H9 (cell line): ENCODE data around the gene SRRM3. TPM values are rescaled to one million over a fixed set of nuclear protein-coding genes. Genes with fewer than 3 reads are reported as not detected.
"Not testable (repeated sequence)": the region's sequence is repeated elsewhere in the genome, so short reads cannot be mapped to it uniquely, and the experiment has no call there.

Source experiments
- DNase-seq: peaks from one replicate; pipeline ENCODE4 v3.0.0-alpha.2; 2017
- H2AFZ ChIP-seq: one replicate; pipeline ENCODE4 v1.6.1; 2013; ENCODE audit warnings: mild to moderate bottlenecking, low read length, control low read depth, moderate library complexity
- H2AK5ac ChIP-seq: 2 replicates; pipeline ENCODE4 v1.6.1; 2013; ENCODE audit warnings: low read length, control low read depth, mixed read lengths; ENCODE audit not compliant: insufficient read length
- H2BK120ac ChIP-seq: one replicate; pipeline ENCODE4 v1.6.1; 2013; ENCODE audit warnings: low read depth, mild to moderate bottlenecking, low read length, control low read depth, inconsistent platforms; ENCODE audit not compliant: poor library complexity, severe bottlenecking
- H2BK12ac ChIP-seq: 2 replicates; pipeline ENCODE4 v1.6.1; 2013; ENCODE audit warnings: low read length, control low read depth, mixed read lengths, low read depth; ENCODE audit not compliant: insufficient read length
- H2BK15ac ChIP-seq: 2 replicates; pipeline ENCODE4 v1.6.1; 2013; ENCODE audit warnings: low read depth, low read length, control low read depth
- H2BK20ac ChIP-seq: one replicate; pipeline ENCODE4 v1.6.1; 2013; ENCODE audit warnings: low read depth, mild to moderate bottlenecking, low read length, control low read depth, inconsistent platforms; ENCODE audit not compliant: poor library complexity, severe bottlenecking
- H2BK5ac ChIP-seq: 2 replicates; pipeline ENCODE4 v1.6.1; 2013; ENCODE audit warnings: low read length, control low read depth, mixed read lengths; ENCODE audit not compliant: insufficient read length
- H3K14ac ChIP-seq: 2 replicates; pipeline ENCODE4 v1.6.1; 2013; ENCODE audit warnings: low read length, control low read depth; ENCODE audit not compliant: insufficient read depth
- H3K18ac ChIP-seq: 2 replicates; pipeline ENCODE4 v1.6.1; 2013; ENCODE audit warnings: low read depth, mild to moderate bottlenecking, mixed read lengths, low read length, control low read depth; ENCODE audit not compliant: insufficient read length
- H3K23ac ChIP-seq: 2 replicates; pipeline ENCODE4 v1.6.1; 2013; ENCODE audit warnings: low read length, control low read depth, mixed read lengths, low read depth; ENCODE audit not compliant: insufficient read length
- H3K23me2 ChIP-seq: 2 replicates; pipeline ENCODE4 v1.6.1; 2013; ENCODE audit warnings: low read depth, mild to moderate bottlenecking, mixed read lengths, low read length, control low read depth; ENCODE audit not compliant: insufficient read length, poor library complexity, severe bottlenecking
- H3K27ac ChIP-seq: 2 replicates; pipeline ENCODE4 v1.5.1; 2013; ENCODE audit warnings: low read length, control low read depth, mixed read lengths, low read depth; ENCODE audit not compliant: insufficient read length
- H3K27me3 ChIP-seq: 2 replicates; pipeline ENCODE4 v1.6.1; 2013; ENCODE audit warnings: low read length, control low read depth, inconsistent platforms; ENCODE audit not compliant: insufficient read depth
- H3K4ac ChIP-seq: 2 replicates; pipeline ENCODE4 v1.6.1; 2013; ENCODE audit warnings: low read depth, mild to moderate bottlenecking, control low read depth, inconsistent platforms, low read length, moderate library complexity
- H3K4me1 ChIP-seq: 2 replicates; pipeline ENCODE4 v1.6.1; 2013; ENCODE audit warnings: low read length, control low read depth, inconsistent platforms; ENCODE audit not compliant: insufficient read depth
- H3K4me2 ChIP-seq: 2 replicates; pipeline ENCODE4 v1.6.1; 2013; ENCODE audit warnings: low read length, control low read depth, mixed read lengths; ENCODE audit not compliant: insufficient read length, insufficient read depth
- H3K56ac ChIP-seq: 2 replicates; pipeline ENCODE4 v1.6.1; 2013; ENCODE audit warnings: low read depth, mild to moderate bottlenecking, mixed read lengths, low read length, control low read depth; ENCODE audit not compliant: insufficient read length
- H3K79me1 ChIP-seq: 2 replicates; pipeline ENCODE4 v1.6.1; 2013; ENCODE audit warnings: low read depth, mild to moderate bottlenecking, moderate library complexity, low read length, control low read depth, inconsistent platforms; ENCODE audit not compliant: insufficient read depth, poor library complexity, severe bottlenecking
- H3K79me2 ChIP-seq: 2 replicates; pipeline ENCODE4 v1.6.1; 2013; ENCODE audit warnings: low read length, control low read depth, inconsistent platforms; ENCODE audit not compliant: insufficient read depth
- H3K9ac ChIP-seq: 2 replicates; pipeline ENCODE4 v1.6.1; 2013; ENCODE audit warnings: low read length, control low read depth, mixed read lengths; ENCODE audit not compliant: insufficient read length; ENCODE audit errors: extremely low read depth
- H3K9me3 ChIP-seq: one replicate; pipeline ENCODE4 v1.6.1; 2013; ENCODE audit warnings: low read depth, low read length, inconsistent platforms; ENCODE audit not compliant: control insufficient read depth
- H3T11ph ChIP-seq: one replicate; pipeline ENCODE4 v1.6.1; 2013; ENCODE audit warnings: mild to moderate bottlenecking, low read length, control low read depth, inconsistent platforms
- H4K20me1 ChIP-seq: one replicate; pipeline ENCODE4 v1.6.1; 2013; ENCODE audit not compliant: control insufficient read depth, insufficient read length, insufficient read depth
- H4K5ac ChIP-seq: 2 replicates; pipeline ENCODE4 v1.6.1; 2013; ENCODE audit warnings: low read depth, mild to moderate bottlenecking, mixed read lengths, low read length, control low read depth; ENCODE audit not compliant: insufficient read length
- H4K8ac ChIP-seq: replicated peaks from 2 replicates; pipeline ENCODE4 v1.6.1; 2013; ENCODE audit warnings: low read length, control low read depth, mixed read lengths, low read depth; ENCODE audit not compliant: insufficient read length
- H4K91ac ChIP-seq: 2 replicates; pipeline ENCODE4 v1.6.1; 2013; ENCODE audit warnings: low read depth, mild to moderate bottlenecking, moderate library complexity, mixed read lengths, low read length, control low read depth; ENCODE audit not compliant: insufficient read length
- H3K27ac Mint-ChIP-seq, 3 experiments: 2 replicates in 2 of 3; 3 replicates in 1 of 3; pipeline ENCODE4 v1.8.0; 2020 to 2021; ENCODE audit warnings: mixed read lengths in 3 of 3, mild to moderate bottlenecking in 1 of 3, moderate library complexity in 1 of 3
- H3K27me3 Mint-ChIP-seq: 2 replicates; pipeline ENCODE4 v1.8.0; 2021; ENCODE audit warnings: low read depth, mild to moderate bottlenecking, moderate library complexity, mixed read lengths
- H3K36me3 Mint-ChIP-seq, 3 experiments: 2 replicates in 2 of 3; 3 replicates in 1 of 3; pipeline ENCODE4 v1.8.0; 2020 to 2021; ENCODE audit warnings: low read depth in 3 of 3, mixed read lengths in 3 of 3; ENCODE audit not compliant: insufficient read depth in 1 of 3
- H3K4me1 Mint-ChIP-seq, 2 experiments: 2 replicates each; pipeline ENCODE4 v1.8.0; 2020; ENCODE audit warnings: mixed read lengths in 2 of 2
- H3K4me3 Mint-ChIP-seq, 2 experiments: 2 replicates in 1 of 2; 3 replicates in 1 of 2; pipeline ENCODE4 v1.8.0; 2020 to 2021; ENCODE audit warnings: mild to moderate bottlenecking in 2 of 2, mixed read lengths in 2 of 2, moderate library complexity in 1 of 2
- H3K9me3 Mint-ChIP-seq, 2 experiments: 2 replicates in 1 of 2; 3 replicates in 1 of 2; pipeline ENCODE4 v1.8.0; 2020; ENCODE audit warnings: mild to moderate bottlenecking in 2 of 2, mixed read lengths in 2 of 2, moderate library complexity in 1 of 2
- CTCF ChIP-seq: fragments of 200-600 bp; sonication (generic); conservative IDR thresholded peaks from 3 replicates; pipeline ENCODE4 v1.8.0; 2021; ENCODE audit warnings: antibody characterized with exemption, mild to moderate bottlenecking
- WGBS: extraction: QIAGEN DNeasy Blood & Tissue Kit; methylation state at CpG from one replicate; pipeline ENCODE4 v1.1.7; 2013; ENCODE audit warnings: missing lambda C conversion rate, low lambda C conversion rate, mixed read lengths; ENCODE audit not compliant: insufficient read length; ENCODE audit errors: extremely low coverage; 5-methylcytosine and 5-hydroxymethylcytosine counted together
- total RNA-seq: library from RNA; stranded (reverse); gene quantifications from 2 replicates; pipeline ENCODE4 v1.2.1, GENCODE V29; 2021

Gene SRRM3
- total RNA-seq, 1 experiment from 2014 or later, result 11.0 TPM

- peak overlapping the region; percentile 28 to 92 (median 81); a peak in 3 of 7 replicates for H3K27ac Mint-ChIP-seq
These were observed 90.5 kb downstream of the SRRM3 start for GRCh38 chr7:76292213-76292573.

GRCh38 chr7:76292911-76293310 is 91.2 kb downstream of the SRRM3 start:
- not testable (repeated sequence) for H3T11ph ChIP-seq, H2AK5ac ChIP-seq, H3K27me3 Mint-ChIP-seq, H3K79me2 ChIP-seq, H2BK5ac ChIP-seq, DNase-seq, H3K4me2 ChIP-seq, H2BK20ac ChIP-seq, H2BK12ac ChIP-seq, H4K8ac ChIP-seq, H3K27ac Mint-ChIP-seq, H3K27me3 ChIP-seq, H4K20me1 ChIP-seq, H3K36me3 Mint-ChIP-seq, H3K14ac ChIP-seq, H3K9ac ChIP-seq, H3K56ac ChIP-seq, H3K4me1 ChIP-seq, H3K4ac ChIP-seq, H4K5ac ChIP-seq, H4K91ac ChIP-seq, H3K27ac ChIP-seq, H3K9me3 ChIP-seq, H2AFZ ChIP-seq, H3K23me2 ChIP-seq, H3K23ac ChIP-seq, H2BK120ac ChIP-seq, H3K9me3 Mint-ChIP-seq, H3K18ac ChIP-seq, H3K4me3 Mint-ChIP-seq, H3K79me1 ChIP-seq, H2BK15ac ChIP-seq
- peaks cover 25 to 41% of the 10 kb centered on the region in 2 experiments for H3K4me1 Mint-ChIP-seq
- no CpG with 5 or more reads among the region's 5 CpGs for WGBS

More at GRCh38 chr7:76292213-76292573, 90.5 kb downstream of the SRRM3 start:
- Histone ChIP-seq H4K5ac (no peak overlapping the region), H3K23me2 (no peaks in the 10 kb centered on the region), H3K18ac (peak overlapping the region; percentile 40), H3K79me1 (no peaks in the 10 kb centered on the region), H3K9ac (no peak overlapping the region), H3K56ac (no peak overlapping the region), H3K4ac (no peak overlapping the region), H4K20me1 (no peaks in the 10 kb centered on the region), H3K23ac (no peak overlapping the region), H2BK15ac (no peak overlapping the region; the same call in 1 of the 2 replicates), H3K9me3 (no peaks in the 10 kb centered on the region), H3K4me2 (no peak overlapping the region), H3K27me3 (no peaks in the 10 kb centered on the region), H2AFZ (no peak overlapping the region), H3K4me1 (peaks cover 4% of the 10 kb centered on the region; the same call in 1 of the 2 replicates), H2BK120ac (no peak overlapping the region), H3K14ac (0 out of 2 replicates have a peak overlapping the region, but pooled peaks have one; percentile 32), H3T11ph (no peak overlapping the region), H3K27ac (no peak overlapping the region), H2BK5ac (no peak overlapping the region), H3K79me2 (no peaks in the 10 kb centered on the region), H4K91ac (no peak overlapping the region), H2BK20ac (no peak overlapping the region), H2BK12ac (no peak overlapping the region), H2AK5ac (no peak overlapping the region), H4K8ac (no peak overlapping the region)
- Mint-ChIP-seq H3K36me3 (no peaks in the 10 kb centered on the region; a peak in 1 of 7 replicates), H3K4me1 (peaks cover 25 to 38% of the 10 kb centered on the region in 2 experiments), H3K4me3 (no peak overlapping the region), H3K9me3 (no peaks in the 10 kb centered on the region; a peak in 1 of 5 replicates), H3K27me3 (peaks cover 5% of the 10 kb centered on the region)
- no CpG with 5 or more reads among the region's 5 CpGs for WGBS
- DNase-seq, result no peak
- no peak for TF ChIP-seq CTCF
